ENCODE data around the gene RIMBP2. TPM values are rescaled to one million over a fixed set of nuclear protein-coding genes. Genes with fewer than 3 reads are reported as not detected.

Gene RIMBP2
- total RNA-seq, 1 experiment from 2014 or later = not detected

DNA sequence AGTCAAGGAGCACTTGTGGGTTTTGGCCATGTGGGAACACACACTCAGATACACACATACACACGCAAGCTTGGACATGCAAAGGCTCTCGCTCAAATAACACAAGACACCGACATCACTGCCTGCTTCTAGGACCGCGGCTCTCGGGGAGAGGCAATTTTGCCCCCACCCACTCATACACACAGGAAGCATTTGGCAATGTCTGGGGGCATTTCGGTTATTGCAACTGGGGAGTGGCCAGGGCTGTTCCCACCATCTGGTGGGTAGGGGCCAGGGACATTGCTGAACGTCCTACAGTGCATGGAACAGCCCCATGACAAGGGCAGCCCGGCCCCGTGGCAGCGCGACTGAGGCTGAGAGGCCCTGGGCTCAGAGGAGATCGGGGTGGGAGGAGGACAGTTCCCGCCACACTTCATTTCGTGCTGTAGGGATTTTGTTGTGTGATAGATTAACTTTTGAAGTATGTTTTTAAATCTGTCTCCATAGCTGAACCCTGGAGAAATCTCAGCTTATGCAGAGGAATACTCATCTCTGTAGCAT, 35.6 kb downstream of the RIMBP2 start:
- no peak for DNase-seq (ENCODE audit: low spot score)

DNA sequence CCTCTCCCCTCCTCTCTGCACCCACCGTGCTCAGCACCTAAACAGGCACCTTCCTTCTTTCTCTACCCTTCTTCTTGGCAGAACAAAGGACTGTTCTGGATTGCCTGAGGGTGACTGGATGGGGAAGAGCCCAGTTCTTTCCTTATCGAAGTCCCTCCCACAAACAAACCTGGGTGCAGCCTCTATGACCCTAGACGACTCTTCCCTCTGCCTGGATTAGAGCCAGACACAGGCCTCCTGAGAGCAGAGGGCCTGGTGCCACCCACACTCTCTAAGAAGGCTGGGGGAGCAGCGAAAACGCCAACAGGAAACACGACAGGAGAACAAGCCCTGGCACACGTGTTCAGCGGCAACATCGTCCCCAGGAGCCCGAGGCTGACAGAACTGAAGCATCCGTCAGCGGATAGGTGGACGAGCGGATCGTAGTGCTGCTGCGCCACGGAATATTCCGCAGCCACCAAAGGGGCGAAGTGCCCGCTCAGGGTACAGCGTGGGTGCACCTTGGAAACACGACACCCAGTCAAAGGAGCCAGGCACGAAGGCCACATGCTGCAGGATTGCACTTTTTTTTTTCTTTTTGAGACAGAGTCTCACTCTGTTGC, 38.0 kb downstream of the RIMBP2 start:
- DNase-seq (ENCODE audit: low spot score) = no peak

DNA sequence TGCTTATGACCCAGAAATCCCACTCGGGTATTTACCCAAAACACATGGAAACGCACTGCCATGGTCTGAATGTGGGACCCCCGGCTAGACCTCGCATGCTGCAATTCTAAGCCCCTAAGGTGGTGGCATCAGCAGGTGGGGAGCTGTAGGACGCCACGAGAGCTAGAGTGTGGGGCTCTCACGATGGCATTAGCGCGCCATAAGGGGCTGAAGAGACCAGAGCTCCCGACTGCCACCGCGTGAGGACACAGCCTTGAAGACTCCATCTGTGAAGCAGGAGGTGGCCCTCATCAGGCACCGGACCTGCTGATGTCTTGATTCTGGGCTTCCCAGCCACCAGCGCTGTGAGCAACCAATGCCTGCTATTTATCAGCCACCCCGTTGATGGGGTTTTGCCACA, 40.3 kb downstream of the RIMBP2 start:
- DNase-seq (ENCODE audit: low spot score) = no peak

DNA sequence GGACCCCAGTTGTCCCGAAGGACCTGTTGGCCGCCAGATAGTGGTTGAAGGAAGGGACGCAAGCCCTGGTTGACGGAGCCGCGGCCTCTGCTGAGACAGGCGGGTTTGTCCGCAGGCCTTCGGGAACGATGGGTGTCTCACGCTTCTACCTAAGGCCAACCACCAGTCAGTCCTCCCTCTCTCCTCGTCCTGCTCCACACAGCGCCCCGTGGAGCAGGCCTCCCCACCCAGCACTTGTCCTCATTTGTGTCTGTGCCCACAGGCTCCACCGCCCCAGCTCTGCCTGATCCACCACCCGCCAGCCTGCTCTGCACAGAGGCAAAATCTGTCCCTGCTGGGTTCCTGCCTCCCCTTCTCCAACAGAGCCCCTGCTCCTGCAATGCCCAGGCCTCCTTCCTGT, 41.0 kb downstream of the RIMBP2 start:
- no peak for DNase-seq (ENCODE audit: low spot score)

DNA sequence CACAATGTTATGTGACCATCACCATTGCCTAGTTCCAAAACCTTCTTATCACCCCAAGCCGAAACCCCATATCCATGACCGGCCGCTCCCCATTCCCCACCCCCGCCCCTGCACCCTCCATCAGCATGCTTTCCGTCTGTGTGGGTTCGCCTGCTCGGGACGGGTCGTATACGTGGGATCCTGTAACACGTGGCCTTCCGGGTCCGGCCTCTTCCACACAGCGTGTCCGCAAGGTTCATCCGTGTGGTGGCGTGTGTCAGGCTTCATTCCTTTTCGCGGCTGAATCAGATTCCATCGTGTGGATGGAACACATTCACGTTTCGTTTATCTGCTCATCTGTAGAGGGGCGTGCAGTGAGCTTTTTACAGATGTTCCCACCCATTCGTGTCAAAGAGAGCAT, 41.4 kb downstream of the RIMBP2 start:
- DNase-seq (ENCODE audit: low spot score) = no peak

DNA sequence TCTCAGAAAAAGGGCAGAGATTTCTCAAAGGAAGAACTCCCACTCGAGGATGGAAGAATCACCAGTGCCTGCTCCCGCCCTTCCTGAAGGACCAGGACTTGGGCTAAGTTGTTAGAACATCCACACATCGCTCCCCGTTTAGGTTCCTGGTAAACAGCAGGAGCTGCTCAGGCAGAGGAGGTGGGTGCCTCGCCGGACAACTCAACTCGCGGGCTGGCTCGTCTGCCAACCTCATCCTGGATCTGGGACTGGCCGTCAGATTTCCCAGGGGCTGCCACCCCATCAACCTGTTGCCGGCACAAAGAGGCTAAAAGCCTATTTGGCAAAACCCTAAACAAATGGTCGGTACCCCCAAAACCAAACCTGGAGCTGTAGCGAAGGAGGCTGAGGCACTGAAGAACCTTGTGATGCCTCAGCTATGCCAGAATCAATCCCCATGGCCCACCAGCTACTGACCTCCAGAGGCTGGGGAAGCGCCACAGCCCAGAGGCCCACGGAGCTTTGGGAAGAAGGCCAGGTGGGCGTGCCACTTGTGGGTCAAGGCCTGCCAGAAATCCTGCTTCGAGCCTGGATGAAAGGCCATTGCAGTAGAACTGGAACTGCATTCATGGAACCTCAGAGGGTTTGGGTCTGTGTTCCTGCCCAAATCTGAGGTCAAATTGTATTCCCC, 42.9 kb downstream of the RIMBP2 start:
- no peak for DNase-seq (ENCODE audit: low spot score)

DNA sequence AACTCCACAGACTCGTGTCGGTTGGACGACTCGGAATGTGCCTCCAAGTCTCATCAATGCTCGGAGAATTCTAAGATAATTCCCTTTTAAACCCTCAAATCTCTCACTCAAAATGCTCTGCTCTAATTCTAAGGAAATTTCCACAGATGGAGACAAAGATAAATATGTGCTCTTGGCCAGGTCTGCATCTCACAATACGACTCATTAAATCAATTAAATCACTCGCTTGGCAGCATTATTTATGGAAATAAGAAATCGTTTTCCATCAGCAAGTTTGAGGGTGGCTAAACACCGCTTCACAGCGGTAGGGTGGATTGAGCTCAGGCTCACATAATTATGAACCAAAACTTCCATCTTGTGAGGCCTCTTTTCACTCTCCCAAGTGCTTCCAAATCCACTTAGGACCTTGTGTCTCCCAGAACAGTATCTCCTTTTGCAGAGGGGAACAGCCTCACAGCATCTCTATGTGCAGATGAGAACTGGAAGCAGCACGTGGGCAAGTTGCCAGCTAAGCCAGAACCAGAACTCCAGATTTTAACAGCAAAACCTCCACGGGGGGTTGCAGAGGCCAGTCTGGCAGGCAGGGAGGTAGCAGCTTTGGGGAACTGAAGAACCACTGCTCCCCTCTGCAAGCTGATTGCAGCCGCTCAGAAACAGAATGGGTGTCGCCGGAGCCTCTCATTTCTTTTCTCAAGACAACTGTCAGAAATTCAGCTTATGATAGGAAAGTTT, 43.8 kb downstream of the RIMBP2 start:
- DNase-seq (ENCODE audit: low spot score) = no peak

DNA sequence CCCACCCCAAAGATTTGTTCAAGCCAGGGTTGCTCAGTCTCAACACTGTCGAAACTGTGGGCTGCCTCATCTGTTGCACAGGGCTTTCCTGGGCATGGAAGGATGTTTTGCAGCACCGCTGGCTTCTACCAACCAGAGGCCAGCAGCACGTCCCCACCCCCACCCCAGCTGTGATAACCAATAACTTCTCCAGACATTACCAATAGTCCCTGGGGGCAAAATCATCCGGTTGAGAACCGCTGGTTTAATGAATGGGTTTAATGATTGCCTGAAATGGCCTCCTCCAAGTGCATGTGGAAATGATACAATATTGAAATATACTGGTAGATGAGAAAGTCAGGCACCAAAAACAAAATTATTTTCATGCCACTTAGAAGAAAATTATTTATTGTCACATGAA, 44.5 kb downstream of the RIMBP2 start:
- no peak for DNase-seq (ENCODE audit: low spot score)

DNA sequence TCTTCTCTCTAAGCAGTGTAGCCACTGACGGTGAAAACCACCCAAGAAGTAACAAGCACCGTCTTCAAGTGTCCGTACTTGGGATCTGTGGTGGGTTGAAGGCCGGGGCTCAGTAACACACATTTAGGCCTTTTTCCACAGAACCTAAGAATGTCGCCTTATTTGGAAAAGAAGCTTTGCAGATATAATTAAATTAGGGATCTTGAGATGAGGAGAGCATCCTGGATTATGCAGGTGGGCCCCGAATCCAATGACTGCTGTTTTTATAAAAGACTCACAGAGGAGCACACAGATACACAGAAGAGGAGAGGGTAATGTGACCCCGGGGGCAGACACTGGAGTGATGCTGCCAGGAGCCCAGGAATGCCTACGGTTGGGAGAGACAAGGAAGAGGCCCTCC, 46.3 kb downstream of the RIMBP2 start:
- no peak for DNase-seq (ENCODE audit: low spot score)

DNA sequence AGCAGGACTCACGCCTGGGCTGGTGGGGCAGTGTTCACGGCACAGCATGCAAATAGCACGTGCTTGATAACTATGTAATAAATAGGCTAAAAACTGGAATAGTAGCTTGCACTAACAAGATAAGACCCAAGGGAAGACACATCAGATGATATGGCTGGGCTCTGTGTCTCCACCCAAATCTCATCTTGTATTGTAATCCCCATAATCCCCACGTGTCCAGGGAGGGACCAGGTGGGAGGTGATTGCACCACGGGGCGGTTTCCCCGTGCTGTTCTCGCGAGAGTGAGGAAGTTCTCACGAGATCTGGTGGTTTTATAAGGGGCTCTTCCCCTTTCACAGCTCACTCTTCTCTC, 46.9 kb downstream of the RIMBP2 start:
- no peak for DNase-seq (ENCODE audit: low spot score)

DNA sequence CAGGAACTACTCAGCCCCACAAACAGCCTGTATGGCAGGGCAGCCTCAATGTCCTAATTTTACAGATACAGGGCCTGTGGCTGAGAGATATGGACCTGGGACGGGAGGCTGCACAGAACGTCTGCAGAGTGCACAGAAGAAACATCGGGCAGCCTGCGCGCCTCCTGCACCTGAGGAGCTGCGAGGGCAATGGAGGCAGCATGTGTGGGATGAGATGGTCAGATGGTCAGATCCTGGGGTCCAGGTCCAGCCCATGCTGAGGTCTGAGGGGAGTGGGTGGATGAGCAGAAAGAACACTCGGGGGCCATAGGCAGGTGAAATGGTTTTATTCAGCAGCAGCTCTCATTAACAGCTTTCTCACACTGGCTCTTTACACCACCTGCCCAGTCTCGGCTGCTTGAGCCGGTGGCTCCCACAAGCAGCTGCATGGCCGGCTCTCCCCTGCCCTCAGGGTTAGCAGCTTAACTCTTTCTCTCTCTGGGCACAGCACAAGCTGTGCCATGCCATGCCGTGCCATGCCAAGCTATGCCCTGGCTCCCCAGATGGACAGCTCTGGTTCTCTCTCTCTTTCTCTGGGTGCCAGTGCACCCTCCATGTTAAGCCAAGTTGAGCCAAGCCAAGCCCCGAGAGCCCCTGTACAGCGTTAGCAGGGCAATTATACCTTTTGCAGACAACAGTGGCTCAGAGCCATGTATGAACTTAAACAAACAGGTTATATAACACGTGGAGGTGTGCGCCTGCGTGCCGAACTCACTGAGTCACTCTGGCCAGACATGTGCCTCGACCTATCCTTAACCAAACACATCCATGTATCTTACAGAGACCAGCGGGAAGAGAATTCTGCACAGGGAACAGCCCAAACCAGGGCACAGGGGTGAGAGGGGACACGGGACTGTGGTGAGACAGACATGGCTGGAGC, 47.6 kb downstream of the RIMBP2 start:
- no peak for DNase-seq (ENCODE audit: low spot score)

DNA sequence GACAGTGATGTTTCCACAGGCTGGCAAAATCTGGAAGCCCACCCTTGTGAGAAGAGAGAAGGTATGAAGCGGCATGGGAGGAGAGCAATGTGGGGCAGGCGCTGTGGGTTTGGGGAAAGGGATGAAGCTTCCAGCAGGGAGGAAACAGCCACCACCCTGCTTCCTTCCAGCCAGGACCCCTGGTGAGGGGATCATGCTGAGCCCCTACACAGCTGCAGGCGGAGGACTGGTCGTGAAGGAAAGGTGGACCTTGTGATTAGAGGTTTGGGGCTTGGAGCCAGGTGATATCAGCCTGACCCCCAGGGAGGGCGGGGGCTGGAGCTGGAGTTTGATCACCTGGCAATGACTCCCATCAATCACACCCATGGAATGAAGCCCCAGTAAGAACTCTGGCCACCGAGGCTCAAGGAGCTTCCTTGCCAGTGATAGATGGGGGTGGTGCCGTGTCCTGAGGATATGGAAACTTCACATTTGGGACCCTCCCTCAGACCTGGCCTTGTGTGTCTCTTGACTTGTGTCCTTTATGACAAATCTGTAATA, 48.6 kb downstream of the RIMBP2 start:
- DNase-seq (ENCODE audit: low spot score) = no peak

DNA sequence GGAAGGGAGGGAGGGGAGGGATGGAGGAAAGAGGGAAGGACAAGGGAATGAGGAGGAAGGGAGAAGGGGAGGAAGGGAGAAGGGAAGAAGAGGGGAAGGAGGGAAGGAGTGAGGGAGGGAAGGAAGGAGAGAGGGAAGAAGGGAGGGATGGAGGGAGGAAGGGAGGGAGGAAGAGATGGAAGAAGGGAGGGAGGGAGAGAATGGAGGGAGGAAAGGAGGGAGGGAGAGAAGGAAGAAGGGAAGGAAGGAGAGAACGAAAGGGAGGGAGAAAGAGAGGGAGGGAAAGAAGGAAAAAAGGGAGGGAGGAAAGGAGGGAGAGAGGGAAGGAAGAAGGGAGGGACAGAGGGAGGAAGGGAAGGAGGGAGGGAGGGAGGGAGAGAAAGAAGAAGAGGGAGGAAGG, 49.5 kb downstream of the RIMBP2 start:
- DNase-seq (ENCODE audit: low spot score) = no peak

DNA sequence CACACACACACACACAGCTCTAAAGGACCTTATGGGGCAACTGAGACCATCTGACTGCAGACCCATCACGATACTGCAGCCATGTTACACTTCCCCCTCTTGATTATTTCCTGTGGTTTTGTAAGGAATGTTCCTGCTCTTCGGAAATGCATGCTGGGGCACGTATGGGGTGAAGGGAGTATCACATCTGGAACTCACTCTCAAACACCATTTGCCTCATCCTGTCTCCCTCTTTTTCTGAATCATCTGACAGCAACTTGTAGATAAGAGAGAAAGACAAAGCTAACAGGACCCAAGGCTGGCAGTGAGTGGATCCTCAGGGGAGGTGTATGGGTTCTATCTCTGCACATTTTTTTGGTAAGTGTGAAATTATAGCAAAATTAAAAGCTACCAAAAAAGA, 50.3 kb downstream of the RIMBP2 start:
- DNase-seq (ENCODE audit: low spot score) = no peak

DNA sequence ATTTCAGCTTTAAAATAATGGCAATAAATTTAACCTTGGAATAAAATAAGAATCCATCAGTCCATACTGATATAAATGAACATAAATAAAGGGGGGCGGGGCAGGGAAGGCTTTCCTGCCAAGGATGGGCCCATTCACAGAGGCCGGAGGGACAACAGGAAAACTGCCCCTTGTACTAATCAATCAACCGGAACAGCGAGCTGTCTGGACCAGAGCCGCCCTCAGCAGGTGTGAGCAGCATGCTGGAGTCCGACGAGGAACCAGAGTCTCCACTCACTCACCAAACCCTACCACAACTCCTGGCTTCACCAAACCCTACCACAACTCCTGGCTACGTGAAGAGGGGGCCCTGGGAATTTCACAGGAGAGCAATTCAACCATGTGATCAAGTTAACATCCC, 51.3 kb downstream of the RIMBP2 start:
- no peak for DNase-seq (ENCODE audit: low spot score)

DNA sequence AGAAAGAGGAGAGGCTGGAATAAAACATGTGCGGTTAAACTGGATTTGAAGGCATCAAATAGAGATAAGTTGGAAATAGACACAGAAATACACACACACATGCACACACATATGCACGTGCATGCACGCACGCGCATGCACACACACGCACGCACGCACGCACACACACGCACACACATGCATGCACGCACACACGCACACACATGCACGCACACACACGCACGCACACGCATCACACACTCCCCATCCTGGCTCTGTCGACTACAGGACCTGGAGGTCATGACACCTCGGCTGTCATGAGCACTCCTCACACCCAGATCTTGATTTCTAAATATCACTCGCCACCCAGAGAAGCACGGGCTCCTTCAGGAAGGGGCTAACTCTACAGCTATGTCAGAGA, 51.8 kb downstream of the RIMBP2 start:
- no peak for DNase-seq (ENCODE audit: low spot score)

DNA sequence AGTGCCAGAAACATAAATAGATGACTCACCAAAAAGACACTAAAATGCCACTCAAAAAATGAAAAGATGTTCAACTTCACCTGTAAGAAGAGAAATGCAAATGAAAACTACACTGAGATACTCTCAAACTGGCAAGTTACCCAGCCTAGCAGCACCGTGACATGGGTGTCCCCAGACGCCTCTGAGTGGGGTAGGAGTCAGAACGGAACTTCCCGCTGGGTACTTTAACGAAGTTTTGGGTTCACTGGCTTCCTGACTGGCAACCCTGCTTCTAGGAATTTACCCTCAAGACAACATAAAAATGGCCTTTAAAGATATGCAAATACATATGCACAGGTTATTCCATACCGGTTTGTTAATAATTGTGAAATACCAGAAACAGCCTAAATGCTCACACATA, 52.6 kb downstream of the RIMBP2 start:
- no peak for DNase-seq (ENCODE audit: low spot score)

DNA sequence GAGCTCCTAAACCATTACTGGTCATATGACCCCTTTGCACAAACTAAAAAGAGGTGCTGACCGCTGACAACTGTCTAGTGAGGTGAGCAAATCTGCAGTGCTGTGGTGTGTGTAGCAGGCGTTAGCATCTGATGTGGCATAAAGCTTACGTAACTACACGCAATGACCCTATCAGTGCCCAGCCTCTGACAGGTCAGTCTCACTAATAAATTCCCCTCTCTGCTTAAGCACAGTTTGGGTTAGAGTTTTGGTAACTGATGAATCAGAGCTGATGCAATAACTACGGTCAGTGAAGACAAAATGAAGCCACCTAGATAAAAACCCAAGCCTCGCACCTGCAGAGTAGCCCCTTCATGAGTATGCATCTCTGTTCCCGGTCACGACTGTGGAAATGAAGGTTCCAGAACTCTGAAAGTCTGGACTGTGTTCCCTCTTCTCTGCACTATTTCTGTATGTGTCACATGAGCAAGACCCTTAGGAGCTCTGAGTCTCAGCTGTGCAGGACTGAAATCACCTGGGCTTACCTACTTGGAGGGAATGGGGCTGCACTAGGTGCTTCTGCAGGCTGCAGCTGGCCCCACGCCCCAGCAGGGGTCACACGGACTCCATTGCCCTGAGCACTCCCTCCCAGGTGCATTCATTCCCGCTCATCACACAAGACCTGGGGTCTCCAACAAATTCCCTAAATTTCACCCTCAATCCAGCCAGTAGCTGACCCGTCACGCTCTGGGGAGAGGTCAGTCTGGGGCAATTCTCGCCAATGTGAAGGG, 54.4 kb downstream of the RIMBP2 start:
- DNase-seq (ENCODE audit: low spot score) = no peak

DNA sequence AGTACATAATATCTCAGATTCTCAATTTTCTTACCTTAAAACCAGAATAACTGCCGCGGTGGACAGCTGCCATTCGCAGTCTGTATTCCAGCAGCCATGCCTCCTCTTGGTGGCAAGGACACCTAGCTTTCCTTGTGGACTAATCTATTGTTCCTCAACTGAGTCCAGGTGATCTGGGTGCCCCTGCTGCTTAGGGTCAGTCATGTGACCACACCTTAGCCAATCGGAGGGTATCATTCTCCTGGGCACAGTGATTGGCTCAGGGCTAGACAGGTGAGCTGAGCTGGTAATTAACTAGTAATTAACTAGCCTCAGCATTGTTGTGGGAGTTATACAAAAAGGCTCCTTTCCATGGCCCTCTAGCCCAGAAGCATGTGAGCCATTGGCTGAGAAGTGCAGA, 55.0 kb downstream of the RIMBP2 start:
- no peak for DNase-seq (ENCODE audit: low spot score)

DNA sequence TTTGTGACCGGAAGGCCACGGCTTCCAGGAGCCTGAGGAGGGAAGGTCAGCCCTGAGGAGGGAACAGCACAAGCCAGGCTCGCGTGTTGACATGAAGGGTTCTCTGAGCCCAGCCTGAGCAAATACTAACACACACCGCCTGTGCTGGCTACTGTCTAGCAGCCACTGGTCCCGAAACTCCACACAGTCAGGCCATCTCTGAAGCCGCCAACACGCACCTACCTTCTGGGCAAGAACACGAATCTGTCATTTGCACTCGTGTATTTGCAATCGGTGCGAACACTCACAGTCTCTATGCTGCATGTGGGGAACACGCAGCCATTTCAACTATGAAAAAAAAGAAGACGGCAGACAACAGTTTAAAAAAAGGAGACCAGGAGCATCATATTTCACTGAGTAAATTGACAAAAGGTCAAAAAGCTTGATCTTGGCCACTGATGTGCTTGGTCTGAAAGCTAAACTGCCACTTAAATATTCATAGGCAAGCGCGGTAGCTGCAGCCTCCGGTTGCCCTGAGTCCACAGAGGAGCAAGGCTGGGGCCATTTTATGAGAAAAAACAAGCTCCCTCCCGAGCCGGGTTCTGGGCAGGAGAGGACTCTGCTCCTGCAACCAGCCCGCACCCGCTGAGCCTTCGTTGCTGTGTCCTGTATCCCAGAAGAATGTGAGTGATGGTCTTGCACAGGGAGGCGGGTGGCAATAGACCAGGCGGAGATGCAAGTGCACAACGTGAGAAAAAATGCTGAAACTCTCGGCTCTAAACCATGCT, 57.8 kb downstream of the RIMBP2 start:
- no peak for DNase-seq (ENCODE audit: low spot score)

All from A172 (cell line).